ENCODE results near the gene PRKCD. TPM values are rescaled to one million over a fixed set of nuclear protein-coding genes. Genes with fewer than 3 reads are reported as not detected.

Gene PRKCD
- total RNA-seq, 4 donors from 2014 or later: 36.3 to 73.1 (median 70.6) TPM

- Histone ChIP-seq H3K36me3 (peaks cover 0 to 64% (median 0%) of the 10 kb centered on the region in 3 donors), H3K9me3 (no peaks in the 10 kb centered on the region), H3K4me1 (no peaks in the 10 kb centered on the region), H3K27me3 (no peaks in the 10 kb centered on the region), H3K27ac (no peak overlapping the region), H3K4me3 (no peak overlapping the region)
- no peak for DNase-seq
- no peak for TF ChIP-seq POLR2A (IDR thresholded peaks at IDR 0.05)
- TF ChIP-seq, protein P1, sequence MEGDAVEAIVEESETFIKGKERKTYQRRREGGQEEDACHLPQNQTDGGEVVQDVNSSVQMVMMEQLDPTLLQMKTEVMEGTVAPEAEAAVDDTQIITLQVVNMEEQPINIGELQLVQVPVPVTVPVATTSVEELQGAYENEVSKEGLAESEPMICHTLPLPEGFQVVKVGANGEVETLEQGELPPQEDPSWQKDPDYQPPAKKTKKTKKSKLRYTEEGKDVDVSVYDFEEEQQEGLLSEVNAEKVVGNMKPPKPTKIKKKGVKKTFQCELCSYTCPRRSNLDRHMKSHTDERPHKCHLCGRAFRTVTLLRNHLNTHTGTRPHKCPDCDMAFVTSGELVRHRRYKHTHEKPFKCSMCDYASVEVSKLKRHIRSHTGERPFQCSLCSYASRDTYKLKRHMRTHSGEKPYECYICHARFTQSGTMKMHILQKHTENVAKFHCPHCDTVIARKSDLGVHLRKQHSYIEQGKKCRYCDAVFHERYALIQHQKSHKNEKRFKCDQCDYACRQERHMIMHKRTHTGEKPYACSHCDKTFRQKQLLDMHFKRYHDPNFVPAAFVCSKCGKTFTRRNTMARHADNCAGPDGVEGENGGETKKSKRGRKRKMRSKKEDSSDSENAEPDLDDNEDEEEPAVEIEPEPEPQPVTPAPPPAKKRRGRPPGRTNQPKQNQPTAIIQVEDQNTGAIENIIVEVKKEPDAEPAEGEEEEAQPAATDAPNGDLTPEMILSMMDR (IDR thresholded peaks at IDR 0.05): no peak
These were observed 44.1 kb upstream of the PRKCD start for GRCh38 chr3:53116956-53117355.

GRCh38 chr3:53120336-53120735 lies 40.7 kb upstream of the PRKCD start:
- Histone ChIP-seq H3K27me3 (no peaks in the 10 kb centered on the region), H3K4me1 (no peaks in the 10 kb centered on the region), H3K4me3 (no peak overlapping the region), H3K9me3 (no peaks in the 10 kb centered on the region), H3K27ac (no peak overlapping the region), H3K36me3 (peaks cover 0 to 91% (median 0%) of the 10 kb centered on the region in 3 donors)
- no peak for DNase-seq
- TF ChIP-seq, protein P1 (IDR thresholded peaks at IDR 0.05): no peak

GRCh38 chr3:53122255-53122932 lies 38.6 kb upstream of the PRKCD start:
- TF ChIP-seq, protein P1 (IDR thresholded peaks at IDR 0.05): no peak
- no peak for TF ChIP-seq POLR2A (IDR thresholded peaks at IDR 0.05)
- Histone ChIP-seq H3K27ac (no peak overlapping the region), H3K4me3 (no peak overlapping the region), H3K9me3 (no peaks in the 10 kb centered on the region), H3K27me3 (no peaks in the 10 kb centered on the region), H3K36me3 (peaks cover 0 to 83% (median 0%) of the 10 kb centered on the region in 3 donors), H3K4me1 (no peaks in the 10 kb centered on the region)
- DNase-seq: no peak

GRCh38 chr3:53122933-53123305 lies 38.1 kb upstream of the PRKCD start:
- Histone ChIP-seq H3K4me3 (no peak overlapping the region), H3K27me3 (no peaks in the 10 kb centered on the region), H3K27ac (no peak overlapping the region), H3K4me1 (no peaks in the 10 kb centered on the region), H3K9me3 (no peaks in the 10 kb centered on the region), H3K36me3 (peaks cover 0 to 78% (median 0%) of the 10 kb centered on the region in 3 donors)
- TF ChIP-seq POLR2A (IDR thresholded peaks at IDR 0.05): no peak
- TF ChIP-seq, protein P1 (IDR thresholded peaks at IDR 0.05): no peak
- DNase-seq: no peak

GRCh38 chr3:53123510-53123909 lies 37.5 kb upstream of the PRKCD start:
- Histone ChIP-seq H3K4me1 (no peaks in the 10 kb centered on the region), H3K36me3 (peaks cover 0 to 72% (median 0%) of the 10 kb centered on the region in 3 donors), H3K4me3 (no peak overlapping the region), H3K9me3 (no peaks in the 10 kb centered on the region), H3K27me3 (no peaks in the 10 kb centered on the region), H3K27ac (no peak overlapping the region)
- DNase-seq: no peak
- no peak for TF ChIP-seq POLR2A (IDR thresholded peaks at IDR 0.05)
- TF ChIP-seq, protein P1 (IDR thresholded peaks at IDR 0.05): no peak

All from Peyer's patch (tissue), 4 donors.